GM18507 (cell line): ENCODE data around the gene SH3BP4.

ENCODE experiments used
- DNase-seq: peaks from one replicate; pipeline ENCODE4 v3.0.0; 2011; ENCODE audit warnings: low read depth; ENCODE audit not compliant: insufficient read length; ENCODE audit errors: extremely low spot score
- FAIRE-seq: peaks from 2 replicates; lab custom pipeline; 2011; peaks lifted over from hg19 to GRCh38; lab: Jason Lieb, UNC

Gene SH3BP4

GRCh38 chr2:234951664-234952269 lies at the start of gene SH3BP4:
Gene SH3BP4, plus strand, starts transcription at chr2:234952017. Its CDS starts 82,986 bp downstream, at chr2:235035003.
- DNase-seq (no peak), FAIRE-seq (no peak)

- FAIRE-seq (no peak), DNase-seq (no peak)
These were observed 47.0 kb upstream of the SH3BP4 start for GRCh38 chr2:234904785-234905184.

- DNase-seq (no peak), FAIRE-seq (no peak)
These were observed 46.1 kb upstream of the SH3BP4 start for GRCh38 chr2:234905547-234906265.

- FAIRE-seq (no peak), DNase-seq (no peak)
These were observed 41.6 kb upstream of the SH3BP4 start for GRCh38 chr2:234910186-234910679.

GRCh38 chr2:234911271-234911670 lies 40.5 kb upstream of the SH3BP4 start:
- DNase-seq, result no peak
- no peak for FAIRE-seq

- FAIRE-seq, result no peak
- no peak for DNase-seq
These were observed 39.4 kb upstream of the SH3BP4 start for GRCh38 chr2:234912437-234912836.

GRCh38 chr2:234913208-234913626 lies 38.6 kb upstream of the SH3BP4 start:
- no peak for FAIRE-seq
- no peak for DNase-seq

- DNase-seq, result no peak
- FAIRE-seq, result no peak
These were observed 37.3 kb upstream of the SH3BP4 start for GRCh38 chr2:234914371-234915154.

- DNase-seq (no peak), FAIRE-seq (no peak)
These were observed 35.1 kb upstream of the SH3BP4 start for GRCh38 chr2:234916674-234917073.

GRCh38 chr2:234917211-234917975 lies 34.4 kb upstream of the SH3BP4 start:
- no peak for DNase-seq
- no peak for FAIRE-seq

- no peak for DNase-seq
- FAIRE-seq, result no peak
These were observed 32.1 kb upstream of the SH3BP4 start for GRCh38 chr2:234919711-234920110.

- no peak for FAIRE-seq
These were observed 31.0 kb upstream of the SH3BP4 start for GRCh38 chr2:234920836-234921235.

GRCh38 chr2:234929002-234929401 lies 22.8 kb upstream of the SH3BP4 start:
- no peak for FAIRE-seq
- no peak for DNase-seq

More at GRCh38 chr2:234920836-234921235, 31.0 kb upstream of the SH3BP4 start:
- DNase-seq, result no peak

GRCh38 chr2:234930397-234930796 lies 21.4 kb upstream of the SH3BP4 start:
- FAIRE-seq, result no peak
- no peak for DNase-seq

- no peak for FAIRE-seq
- no peak for DNase-seq
These were observed 20.4 kb upstream of the SH3BP4 start for GRCh38 chr2:234931371-234931770.

- no peak for DNase-seq
- no peak for FAIRE-seq
These were observed 19.1 kb upstream of the SH3BP4 start for GRCh38 chr2:234932591-234933168.

GRCh38 chr2:234935311-234935710 lies 16.5 kb upstream of the SH3BP4 start:
- FAIRE-seq (no peak), DNase-seq (no peak)

GRCh38 chr2:234939576-234939975 lies 12.2 kb upstream of the SH3BP4 start:
- no peak for FAIRE-seq

GRCh38 chr2:234939996-234940395 lies 11.8 kb upstream of the SH3BP4 start:
- FAIRE-seq (no peak), DNase-seq (no peak)

More at GRCh38 chr2:234939576-234939975, 12.2 kb upstream of the SH3BP4 start:
- DNase-seq, result no peak
